Superior temporal gyrus (tissue), 1 donor: ENCODE results near the gene LRP2.
A peak's percentile ranks its signal among the peaks of the same experiment; 100 is the strongest.
"Not testable (repeated sequence)": the region's sequence is repeated elsewhere in the genome, so short reads cannot be mapped to it uniquely, and the experiment has no call there.

Source experiments
- DNase-seq: peaks from one replicate; pipeline ENCODE4 v3.0.0-alpha.2; 2016; ENCODE audit errors: extremely low spot score

Gene LRP2

DNA sequence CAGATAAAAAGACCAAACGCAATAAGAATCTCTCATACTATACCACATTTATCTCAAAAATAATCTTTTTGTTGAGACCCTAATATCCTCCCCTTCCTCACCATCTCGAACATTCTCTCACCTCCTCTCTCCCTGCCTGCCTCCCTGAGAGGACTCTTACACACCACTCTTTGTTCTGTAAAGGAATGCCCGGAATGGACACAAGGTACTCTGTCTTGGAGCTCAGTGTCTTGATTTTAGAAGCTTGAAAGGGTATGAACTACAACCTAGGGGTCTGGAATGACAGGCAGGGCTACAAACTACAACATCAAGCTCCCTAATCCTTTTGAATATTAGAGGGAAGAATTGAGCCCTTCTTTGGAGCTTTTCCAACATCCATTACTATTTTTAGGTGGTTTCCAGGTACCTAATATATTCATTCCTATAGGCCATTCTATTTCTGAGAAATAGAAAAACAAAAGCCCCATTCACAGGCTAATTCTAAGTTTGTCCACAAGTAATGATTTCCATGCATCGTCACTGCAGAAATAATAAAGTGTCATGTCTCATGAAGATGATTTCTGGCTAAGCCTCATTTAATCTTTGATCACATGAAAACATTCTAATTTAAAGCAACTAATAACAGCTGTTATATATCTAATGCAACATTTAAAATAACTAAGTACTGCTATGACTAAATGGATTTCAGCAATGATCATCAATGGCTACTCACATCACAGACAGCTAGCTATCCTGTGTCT is 60.6 kb downstream of the LRP2 start:
- DNase-seq = peak; percentile 70

- DNase-seq = peak; percentile 70
Observed at GRCh38 chr2:169300636-169301530, 61.5 kb downstream of the LRP2 start.

GRCh38 chr2:169298007-169298406 is 64.3 kb downstream of the LRP2 start:
- no peak for DNase-seq

DNA sequence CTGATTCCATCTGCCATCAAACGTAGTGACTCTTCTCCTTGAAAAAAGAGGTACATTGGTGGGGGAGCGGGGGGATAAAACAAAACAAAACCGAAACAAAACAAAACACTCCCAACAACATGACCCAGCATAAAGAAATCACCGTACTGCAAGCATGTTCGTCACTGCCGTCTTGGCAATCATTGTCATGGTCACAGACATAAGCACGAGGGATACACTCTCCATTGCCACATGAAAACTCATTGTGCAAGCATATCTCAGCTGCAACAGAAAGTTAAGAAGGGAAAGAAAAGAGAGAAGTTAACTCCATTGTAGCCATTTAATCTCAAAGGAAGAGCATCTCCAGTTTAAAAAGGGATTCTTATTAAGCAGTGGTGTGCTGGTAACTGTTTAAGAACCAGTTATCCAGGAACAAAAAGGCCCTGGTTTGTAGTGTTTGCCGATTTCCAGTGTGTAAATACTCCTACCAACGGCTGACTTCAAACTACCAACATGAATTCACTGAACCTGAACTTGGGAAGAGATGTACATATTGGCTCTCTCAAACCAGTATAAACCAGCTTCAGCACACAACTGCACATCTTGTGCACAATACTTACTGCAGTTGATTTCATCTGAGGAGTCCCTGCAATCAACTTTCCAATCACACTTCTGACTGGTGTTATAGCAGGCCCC is 68.2 kb downstream of the LRP2 start:
- no peak for DNase-seq

- DNase-seq = no peak
Observed at GRCh38 chr2:169291517-169291916, 70.8 kb downstream of the LRP2 start.

DNA sequence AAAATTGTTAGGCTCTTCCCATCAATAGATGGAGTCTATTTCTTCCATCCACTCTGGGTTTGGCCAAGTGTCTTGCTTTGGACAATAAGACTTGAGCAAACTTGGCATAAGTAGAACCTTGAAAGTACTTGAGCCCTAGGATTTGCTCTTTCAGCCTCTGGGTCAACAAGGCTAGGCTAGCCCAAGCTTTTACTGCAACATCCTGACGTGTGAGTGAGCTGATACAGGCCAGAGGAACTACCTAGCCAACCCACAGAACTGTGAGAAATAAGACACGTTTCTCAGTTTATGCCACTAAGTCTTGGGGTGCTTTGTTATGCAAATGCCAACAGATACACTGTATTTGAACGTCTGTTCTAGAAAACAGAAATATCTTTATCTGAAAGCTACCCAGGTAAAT is 71.9 kb downstream of the LRP2 start:
- no peak for DNase-seq

GRCh38 chr2:169287666-169288065 is 74.7 kb downstream of the LRP2 start:
- DNase-seq = no peak

DNA sequence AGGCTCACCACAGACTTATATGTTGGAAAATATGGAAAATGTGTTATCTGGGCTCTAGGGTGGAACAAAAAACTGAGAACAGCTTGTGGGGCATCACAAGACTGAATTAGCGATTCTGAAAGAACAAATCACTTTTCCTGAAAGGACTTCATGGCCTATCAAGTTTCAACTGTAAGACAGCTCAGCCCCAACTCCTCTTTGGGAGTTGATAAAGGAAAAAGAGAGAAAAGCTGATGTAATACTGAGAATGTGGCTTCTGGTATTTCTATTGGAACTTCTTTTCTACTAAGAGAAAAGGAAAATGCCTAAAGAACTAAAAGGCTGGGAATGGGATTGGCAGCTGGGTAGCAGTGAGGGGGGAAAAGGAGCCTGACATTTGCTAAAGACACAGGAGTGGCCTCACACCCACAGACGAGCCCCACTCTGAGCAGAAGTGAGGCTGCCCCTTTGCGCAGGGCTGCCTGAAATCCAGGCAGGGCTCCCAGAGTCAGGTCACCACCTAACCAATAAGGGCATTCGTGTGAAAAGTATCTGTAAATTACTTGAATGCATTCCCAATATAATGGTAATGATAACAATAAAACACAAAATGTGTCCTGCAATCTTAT is 75.6 kb downstream of the LRP2 start:
- DNase-seq = no peak

DNA sequence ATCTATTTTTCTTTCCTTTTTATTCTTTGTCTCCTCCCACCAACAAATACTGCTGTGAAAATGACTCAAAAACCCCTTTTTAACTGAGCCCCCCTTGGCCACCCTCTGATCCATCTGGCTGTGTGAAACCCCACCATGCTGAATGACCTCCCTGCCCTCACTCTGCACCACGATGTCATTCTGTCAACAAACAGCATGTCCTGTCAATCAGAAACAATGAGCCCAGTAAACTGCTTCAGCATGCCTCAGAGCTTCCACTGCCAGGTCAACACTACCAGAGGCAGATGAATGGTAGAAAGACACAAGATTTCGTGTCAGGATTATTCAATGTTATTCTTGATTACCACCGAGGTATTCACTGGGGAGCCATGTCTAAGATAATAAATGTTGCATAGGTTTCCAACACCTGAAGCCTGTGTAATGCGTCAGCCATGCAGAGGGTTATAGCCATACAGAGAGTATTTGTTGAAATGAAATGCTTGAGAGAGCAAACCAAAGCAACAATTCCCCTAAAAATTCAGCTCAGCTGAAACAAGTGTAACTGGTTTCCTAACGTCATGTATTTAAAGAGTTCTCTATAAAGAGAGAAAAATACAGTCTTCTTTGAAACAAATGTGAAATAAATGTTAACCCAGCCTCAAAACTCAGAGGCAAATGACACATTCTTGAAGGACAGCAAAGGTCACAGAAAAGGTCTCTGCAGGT is 76.7 kb downstream of the LRP2 start:
- peak; percentile 46 for DNase-seq

DNA sequence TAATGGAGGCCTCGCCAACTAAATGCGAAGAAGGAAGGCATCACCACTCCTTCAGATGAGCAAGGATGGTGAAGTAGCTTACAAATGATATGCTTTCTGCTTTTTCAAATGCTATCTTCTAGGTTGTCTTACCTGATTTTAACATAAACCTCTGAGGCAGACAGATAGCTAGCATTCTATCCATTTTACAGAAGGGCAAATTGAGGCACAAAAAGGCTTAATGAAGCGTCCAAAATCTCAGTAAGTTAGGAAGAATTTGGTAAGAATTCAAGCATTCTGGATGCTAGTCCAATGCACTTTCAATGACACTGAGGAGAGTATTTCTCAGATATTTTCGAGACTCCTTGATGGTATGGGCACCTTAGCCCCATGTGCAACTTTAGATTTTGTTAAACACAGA is 81.8 kb downstream of the LRP2 start:
- no peak for DNase-seq

- peak; percentile 53 for DNase-seq
Observed at GRCh38 chr2:169275696-169276444, 86.5 kb downstream of the LRP2 start.

DNA sequence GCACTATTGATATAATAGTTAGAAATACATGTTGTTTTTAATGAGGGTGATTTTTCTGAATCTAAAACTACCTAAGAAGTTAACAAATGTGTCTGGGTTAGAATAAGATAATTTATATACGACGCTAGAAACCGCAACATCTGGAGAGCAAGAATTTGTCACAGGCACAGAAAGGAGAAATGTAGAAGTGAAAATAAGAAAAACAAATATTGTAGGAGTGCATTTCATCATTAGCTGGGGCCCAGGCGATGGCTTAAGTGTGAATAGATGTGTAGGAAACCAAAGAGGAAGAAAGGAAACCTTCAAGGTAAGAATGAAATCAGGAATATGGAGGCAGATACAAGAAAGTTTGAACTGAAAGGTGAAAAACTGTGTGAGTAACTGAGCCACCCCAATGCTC is 90.3 kb downstream of the LRP2 start:
- no peak for DNase-seq

DNA sequence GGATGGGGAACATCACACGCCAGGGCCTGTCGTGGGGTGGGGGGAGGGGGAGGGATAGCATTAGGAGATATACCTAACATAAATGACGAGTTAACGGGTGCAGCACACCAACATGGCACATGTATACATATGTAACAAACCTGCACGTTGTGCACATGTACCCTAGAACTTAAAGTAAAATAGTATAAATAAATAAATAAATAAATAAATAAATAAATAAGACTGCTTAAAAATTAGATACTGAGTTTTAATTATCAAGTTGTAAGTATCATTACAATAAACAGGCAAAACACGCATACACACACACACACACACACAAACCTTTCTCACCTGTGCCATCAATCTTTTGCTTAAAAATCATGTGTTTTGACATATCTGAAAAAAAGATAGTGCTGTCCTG is 91.8 kb downstream of the LRP2 start:
- DNase-seq = not testable (repeated sequence)

- no peak for DNase-seq
Observed at GRCh38 chr2:169265591-169265990, 96.7 kb downstream of the LRP2 start.

DNA sequence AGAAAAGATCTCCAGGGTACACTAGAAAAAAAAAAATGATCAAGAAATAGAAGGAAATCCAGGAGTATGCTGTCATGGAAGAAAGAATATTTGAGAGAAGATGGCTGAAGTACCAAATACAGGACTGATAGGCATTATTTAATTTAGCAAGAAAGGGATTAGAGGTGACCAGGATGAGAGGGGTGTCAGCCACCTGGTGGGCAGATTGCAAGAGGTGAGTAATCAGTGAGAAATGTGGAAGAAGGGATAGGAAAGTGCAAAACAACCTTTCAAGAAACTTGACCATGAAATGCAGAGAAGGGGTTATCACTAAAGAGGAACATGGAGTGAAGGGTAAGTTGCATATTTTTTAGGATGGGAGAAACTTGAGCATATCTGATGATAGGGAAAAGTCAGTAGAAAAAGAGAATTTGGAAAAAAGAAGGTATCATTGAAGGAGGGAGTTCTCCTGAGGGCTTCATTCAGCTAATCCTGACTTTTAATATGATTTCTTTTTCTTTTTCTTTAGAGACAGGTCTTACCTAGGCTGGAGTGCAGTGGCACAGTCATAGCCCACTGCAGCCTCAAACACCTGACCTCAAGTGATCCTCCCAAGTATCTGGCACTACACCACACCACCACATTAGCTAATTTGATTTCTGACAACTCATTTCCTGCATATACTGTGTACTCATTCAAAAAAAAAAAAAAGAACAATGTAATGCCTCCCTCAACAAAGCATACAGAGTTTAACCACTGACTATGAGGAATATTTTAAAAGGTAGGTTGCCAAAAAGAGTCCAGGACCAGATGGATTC is 101.3 kb downstream of the LRP2 start:
- no peak for DNase-seq

- no peak for DNase-seq
Observed at GRCh38 chr2:169260246-169260645, 102.1 kb downstream of the LRP2 start.

DNA sequence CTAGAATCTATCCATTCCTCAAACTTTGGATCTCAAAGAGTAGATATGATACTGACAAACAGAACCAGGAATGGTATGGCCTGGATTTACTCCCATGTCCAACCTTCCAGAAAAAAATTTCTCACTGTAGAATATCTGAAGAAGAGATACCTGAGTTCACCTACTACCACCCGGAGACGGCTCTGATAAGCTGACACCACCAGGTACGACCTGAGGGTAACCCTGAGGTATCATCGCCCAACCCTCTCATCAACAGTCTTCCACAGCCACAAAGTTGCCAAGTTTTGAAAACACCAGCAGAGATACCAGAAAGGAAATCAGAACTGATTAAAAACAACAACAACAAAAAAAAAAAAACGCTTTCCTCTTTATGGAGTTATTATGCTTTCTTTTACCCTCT is 102.9 kb downstream of the LRP2 start:
- no peak for DNase-seq

DNA sequence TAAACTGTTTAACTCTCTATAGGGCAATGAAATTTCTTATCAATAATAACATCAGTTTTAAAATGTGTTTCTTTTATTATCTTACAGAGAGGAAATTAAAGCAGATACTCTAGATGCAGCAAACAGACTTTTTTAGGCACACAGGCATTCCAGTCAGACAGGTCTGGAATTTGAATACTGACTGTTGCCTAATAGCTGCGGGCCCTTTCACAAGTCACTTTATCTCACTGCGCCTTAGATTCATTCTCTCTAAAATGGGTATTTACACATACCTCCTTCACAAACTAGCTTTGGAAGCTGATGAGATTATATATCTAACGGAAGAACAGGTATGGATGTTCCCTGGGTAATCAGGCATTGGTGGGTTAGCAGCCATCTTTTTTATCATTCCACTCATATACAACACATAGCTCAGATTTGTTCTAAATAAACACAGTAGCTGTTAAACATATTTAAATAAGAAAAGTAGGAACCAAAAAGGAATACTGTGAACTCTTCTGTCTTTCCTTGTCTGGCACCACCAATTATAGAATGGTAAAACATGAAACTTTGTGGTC is 104.2 kb downstream of the LRP2 start:
- DNase-seq = no peak

GRCh38 chr2:169254774-169255173 is 107.6 kb downstream of the LRP2 start:
- no peak for DNase-seq

- DNase-seq = no peak
Observed at GRCh38 chr2:169247211-169247610, 115.1 kb downstream of the LRP2 start.
